WTC11 (cell line): ENCODE results near the gene LTK. TPM values are rescaled to one million over a fixed set of nuclear protein-coding genes. Genes with fewer than 3 reads are reported as not detected.
A peak's percentile ranks its signal among the peaks of the same experiment; 100 is the strongest.

Experiments used
- ATAC-seq: fragments of 200-7000 bp; cut with Tn5 transposase; 2 replicates; pipeline ENCODE4 v1.10.0; 2021; ENCODE audit warnings: mild to moderate bottlenecking, moderate library complexity
- CTCF ChIA-PET: fragments of 300-600 bp; sonication (Branson Sonifier 250); formaldehyde crosslinking; loops from one replicate; lab custom pipeline; 2021; ENCODE audit warnings: antibody characterized with exemption; lab: Charles Lee
- POLR2A ChIA-PET: fragments of 350-600 bp; sonication (Branson Sonifier 250); formaldehyde crosslinking; loops from one replicate; lab custom pipeline; 2021; ENCODE audit warnings: antibody characterized with exemption; lab: Charles Lee
- DNase-seq: peaks from one replicate; pipeline ENCODE4 v3.0.0; 2021; ENCODE audit warnings: low spot score
- H3K27ac Mint-ChIP-seq: 2 replicates; pipeline ENCODE4 v1.8.0; 2021; ENCODE audit warnings: mixed read lengths
- H3K27me3 Mint-ChIP-seq: 2 replicates; pipeline ENCODE4 v1.8.0; 2021; ENCODE audit warnings: low read depth, mild to moderate bottlenecking, moderate library complexity, mixed read lengths
- H3K36me3 Mint-ChIP-seq: 2 replicates; pipeline ENCODE4 v1.8.0; 2021; ENCODE audit warnings: mixed read lengths
- H3K4me1 Mint-ChIP-seq: 2 replicates; pipeline ENCODE4 v1.8.0; 2022; ENCODE audit warnings: mixed read lengths
- H3K4me3 Mint-ChIP-seq: 2 replicates; pipeline ENCODE4 v1.8.0; 2021; ENCODE audit warnings: mild to moderate bottlenecking, moderate library complexity, mixed read lengths
- H3K9me3 Mint-ChIP-seq: 2 replicates; pipeline ENCODE4 v1.8.0; 2021; ENCODE audit warnings: mixed read lengths
- CREB1 ChIP-seq: sonication (generic); formaldehyde crosslinking; IDR thresholded peaks from 2 replicates; pipeline ENCODE4 v1.8.0; 2023; ENCODE audit warnings: mild to moderate bottlenecking, missing genetic modification reagents
- ELF4 ChIP-seq: sonication (generic); formaldehyde crosslinking; IDR thresholded peaks from 2 replicates; pipeline ENCODE4 v1.8.1; 2022; ENCODE audit warnings: low read depth, mild to moderate bottlenecking, moderate library complexity, missing genetic modification reagents
- EMX1 ChIP-seq: fragments of 250-450 bp; sonication (Bioruptor Pico); IDR thresholded peaks from 2 replicates; pipeline ENCODE4 v1.8.0; 2021; ENCODE audit warnings: mild to moderate bottlenecking
- ETV6 ChIP-seq: sonication (generic); formaldehyde crosslinking; IDR thresholded peaks from 2 replicates; pipeline ENCODE4 v1.8.1; 2022; ENCODE audit warnings: mild to moderate bottlenecking, missing genetic modification reagents
- FOXJ3 ChIP-seq: sonication (generic); formaldehyde crosslinking; IDR thresholded peaks from 2 replicates; pipeline ENCODE4 v1.9.0; 2021; ENCODE audit warnings: missing genetic modification reagents, mild to moderate bottlenecking, borderline replicate concordance
- FOXK1 ChIP-seq: sonication (generic); formaldehyde crosslinking; IDR thresholded peaks from 2 replicates; pipeline ENCODE4 v1.8.0; 2022; ENCODE audit warnings: mild to moderate bottlenecking, moderate library complexity, missing genetic modification reagents
- HMGA2 ChIP-seq: fragments of 250-450 bp; sonication (Bioruptor Pico); IDR thresholded peaks from 2 replicates; pipeline ENCODE4 v1.4.0; 2021; ENCODE audit warnings: mild to moderate bottlenecking, moderate library complexity
- MXD4 ChIP-seq: fragments of 250-450 bp; sonication (Bioruptor Pico); IDR thresholded peaks from 2 replicates; pipeline ENCODE4 v1.8.0; 2021; ENCODE audit warnings: mild to moderate bottlenecking, moderate library complexity, borderline replicate concordance
- NFYB ChIP-seq: sonication (generic); formaldehyde crosslinking; conservative IDR thresholded peaks from 2 replicates; pipeline ENCODE4 v1.8.0; 2022; ENCODE audit warnings: low read depth, missing genetic modification reagents
- OVOL2 ChIP-seq: fragments of 250-450 bp; sonication (Bioruptor Pico); IDR thresholded peaks from 2 replicates; pipeline ENCODE4 v1.9.0; 2021; ENCODE audit warnings: mild to moderate bottlenecking, borderline replicate concordance
- TEAD4 ChIP-seq: sonication (generic); formaldehyde crosslinking; IDR thresholded peaks from 2 replicates; pipeline ENCODE4 v1.8.0; 2022; ENCODE audit warnings: mild to moderate bottlenecking, missing genetic modification reagents
- total RNA-seq: library from RNA; stranded (reverse); gene quantifications from 3 replicates; pipeline ENCODE4 v1.2.3, GENCODE V29; 2021
- TF ChIP-seq, protein P1 (sequence below): sonication (generic); formaldehyde crosslinking; IDR thresholded peaks from 2 replicates; pipeline ENCODE4 v1.8.0; 2022; ENCODE audit warnings: mild to moderate bottlenecking, missing genetic modification reagents
- TF ChIP-seq, protein P2 (sequence below): sonication (generic); formaldehyde crosslinking; conservative IDR thresholded peaks from 2 replicates; pipeline ENCODE4 v1.8.1; 2023; ENCODE audit warnings: mild to moderate bottlenecking, low read depth, missing genetic modification reagents, moderate library complexity
- TF ChIP-seq, protein P3 (sequence below): sonication (generic); formaldehyde crosslinking; conservative IDR thresholded peaks from 2 replicates; pipeline ENCODE4 v1.8.1; 2022; ENCODE audit warnings: mild to moderate bottlenecking, missing genetic modification reagents
- TF ChIP-seq, protein P4 (sequence below): sonication (generic); formaldehyde crosslinking; IDR thresholded peaks from 2 replicates; pipeline ENCODE4 v1.8.1; 2023; ENCODE audit warnings: mild to moderate bottlenecking, missing genetic modification reagents, moderate library complexity
- TF ChIP-seq, protein P5 (sequence below): sonication (generic); formaldehyde crosslinking; IDR thresholded peaks from 2 replicates; pipeline ENCODE4 v1.8.1; 2023; ENCODE audit warnings: mild to moderate bottlenecking, missing genetic modification reagents, borderline replicate concordance
- TF ChIP-seq, protein P6 (sequence below): sonication (generic); formaldehyde crosslinking; IDR thresholded peaks from 2 replicates; pipeline ENCODE4 v1.8.1; 2023; ENCODE audit warnings: mild to moderate bottlenecking, missing genetic modification reagents, moderate library complexity
- TF ChIP-seq, protein P7 (sequence below): fragments of 200-600 bp; IDR thresholded peaks from 2 replicates; pipeline ENCODE4 v1.8.0; 2022; ENCODE audit warnings: antibody characterized with exemption
- TF ChIP-seq, protein P8 (sequence below): sonication (generic); formaldehyde crosslinking; IDR thresholded peaks from 2 replicates; pipeline ENCODE4 v1.8.0; 2022; ENCODE audit warnings: mild to moderate bottlenecking, missing genetic modification reagents
- TF ChIP-seq, protein P9 (sequence below): fragments of 250-450 bp; sonication (Bioruptor Pico); IDR thresholded peaks from 2 replicates; pipeline ENCODE4 v1.8.0; 2021; ENCODE audit warnings: mild to moderate bottlenecking

LTK gene
- total RNA-seq, 1 experiment from 2014 or later: 0.66 TPM

DNA sequence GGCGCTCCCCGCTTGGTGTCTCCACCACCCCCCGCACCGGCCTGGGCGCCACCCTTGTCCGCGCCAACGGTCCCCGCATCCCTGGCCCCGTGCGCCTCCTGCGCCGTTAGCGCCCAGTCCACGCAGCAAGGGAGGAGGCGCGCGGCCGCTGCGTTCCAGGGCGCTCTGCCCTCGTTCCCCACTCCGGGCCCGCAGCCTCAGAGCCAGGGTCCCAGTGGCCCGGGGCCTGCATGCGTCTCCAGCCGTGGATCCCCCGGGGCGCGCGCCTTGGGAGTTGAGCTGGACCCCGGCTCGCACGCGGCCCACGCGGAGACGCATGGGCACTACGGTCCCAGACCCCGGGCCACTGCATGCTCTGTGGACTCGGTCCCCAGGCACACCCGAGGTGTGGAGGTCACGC lies 27.3 kb downstream of the LTK start:
- ChIA-PET POLR2A (no interaction called here), CTCF (interaction anchor here (1.8 kb wide), 1 partner anchor 20 kb away, joined by 4 read pairs; no protein-coding TSS in a partner anchor)
- TF ChIP-seq FOXJ3 (no peak), HMGA2 (CRISPR knock-in tag) (no peak), NFYB (CRISPR knock-in tag) (no peak), EMX1 (CRISPR knock-in tag) (no peak), ETV6 (CRISPR knock-in tag) (no peak), MXD4 (CRISPR knock-in tag) (no peak), OVOL2 (CRISPR knock-in tag) (no peak), TEAD4 (no peak), CREB1 (CRISPR knock-in tag) (no peak), FOXK1 (CRISPR knock-in tag) (no peak), ELF4 (CRISPR knock-in tag) (no peak)
- TF ChIP-seq, protein P1, sequence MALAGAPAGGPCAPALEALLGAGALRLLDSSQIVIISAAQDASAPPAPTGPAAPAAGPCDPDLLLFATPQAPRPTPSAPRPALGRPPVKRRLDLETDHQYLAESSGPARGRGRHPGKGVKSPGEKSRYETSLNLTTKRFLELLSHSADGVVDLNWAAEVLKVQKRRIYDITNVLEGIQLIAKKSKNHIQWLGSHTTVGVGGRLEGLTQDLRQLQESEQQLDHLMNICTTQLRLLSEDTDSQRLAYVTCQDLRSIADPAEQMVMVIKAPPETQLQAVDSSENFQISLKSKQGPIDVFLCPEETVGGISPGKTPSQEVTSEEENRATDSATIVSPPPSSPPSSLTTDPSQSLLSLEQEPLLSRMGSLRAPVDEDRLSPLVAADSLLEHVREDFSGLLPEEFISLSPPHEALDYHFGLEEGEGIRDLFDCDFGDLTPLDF: no peak
- TF ChIP-seq, protein P2, sequence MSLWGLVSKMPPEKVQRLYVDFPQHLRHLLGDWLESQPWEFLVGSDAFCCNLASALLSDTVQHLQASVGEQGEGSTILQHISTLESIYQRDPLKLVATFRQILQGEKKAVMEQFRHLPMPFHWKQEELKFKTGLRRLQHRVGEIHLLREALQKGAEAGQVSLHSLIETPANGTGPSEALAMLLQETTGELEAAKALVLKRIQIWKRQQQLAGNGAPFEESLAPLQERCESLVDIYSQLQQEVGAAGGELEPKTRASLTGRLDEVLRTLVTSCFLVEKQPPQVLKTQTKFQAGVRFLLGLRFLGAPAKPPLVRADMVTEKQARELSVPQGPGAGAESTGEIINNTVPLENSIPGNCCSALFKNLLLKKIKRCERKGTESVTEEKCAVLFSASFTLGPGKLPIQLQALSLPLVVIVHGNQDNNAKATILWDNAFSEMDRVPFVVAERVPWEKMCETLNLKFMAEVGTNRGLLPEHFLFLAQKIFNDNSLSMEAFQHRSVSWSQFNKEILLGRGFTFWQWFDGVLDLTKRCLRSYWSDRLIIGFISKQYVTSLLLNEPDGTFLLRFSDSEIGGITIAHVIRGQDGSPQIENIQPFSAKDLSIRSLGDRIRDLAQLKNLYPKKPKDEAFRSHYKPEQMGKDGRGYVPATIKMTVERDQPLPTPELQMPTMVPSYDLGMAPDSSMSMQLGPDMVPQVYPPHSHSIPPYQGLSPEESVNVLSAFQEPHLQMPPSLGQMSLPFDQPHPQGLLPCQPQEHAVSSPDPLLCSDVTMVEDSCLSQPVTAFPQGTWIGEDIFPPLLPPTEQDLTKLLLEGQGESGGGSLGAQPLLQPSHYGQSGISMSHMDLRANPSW (CRISPR knock-in tag): no peak
- TF ChIP-seq, protein P3, sequence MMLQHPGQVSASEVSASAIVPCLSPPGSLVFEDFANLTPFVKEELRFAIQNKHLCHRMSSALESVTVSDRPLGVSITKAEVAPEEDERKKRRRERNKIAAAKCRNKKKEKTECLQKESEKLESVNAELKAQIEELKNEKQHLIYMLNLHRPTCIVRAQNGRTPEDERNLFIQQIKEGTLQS (CRISPR knock-in tag): no peak
- TF ChIP-seq, protein P4, sequence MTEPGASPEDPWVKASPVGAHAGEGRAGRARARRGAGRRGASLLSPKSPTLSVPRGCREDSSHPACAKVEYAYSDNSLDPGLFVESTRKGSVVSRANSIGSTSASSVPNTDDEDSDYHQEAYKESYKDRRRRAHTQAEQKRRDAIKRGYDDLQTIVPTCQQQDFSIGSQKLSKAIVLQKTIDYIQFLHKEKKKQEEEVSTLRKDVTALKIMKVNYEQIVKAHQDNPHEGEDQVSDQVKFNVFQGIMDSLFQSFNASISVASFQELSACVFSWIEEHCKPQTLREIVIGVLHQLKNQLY (CRISPR knock-in tag): no peak
- TF ChIP-seq, protein P5, sequence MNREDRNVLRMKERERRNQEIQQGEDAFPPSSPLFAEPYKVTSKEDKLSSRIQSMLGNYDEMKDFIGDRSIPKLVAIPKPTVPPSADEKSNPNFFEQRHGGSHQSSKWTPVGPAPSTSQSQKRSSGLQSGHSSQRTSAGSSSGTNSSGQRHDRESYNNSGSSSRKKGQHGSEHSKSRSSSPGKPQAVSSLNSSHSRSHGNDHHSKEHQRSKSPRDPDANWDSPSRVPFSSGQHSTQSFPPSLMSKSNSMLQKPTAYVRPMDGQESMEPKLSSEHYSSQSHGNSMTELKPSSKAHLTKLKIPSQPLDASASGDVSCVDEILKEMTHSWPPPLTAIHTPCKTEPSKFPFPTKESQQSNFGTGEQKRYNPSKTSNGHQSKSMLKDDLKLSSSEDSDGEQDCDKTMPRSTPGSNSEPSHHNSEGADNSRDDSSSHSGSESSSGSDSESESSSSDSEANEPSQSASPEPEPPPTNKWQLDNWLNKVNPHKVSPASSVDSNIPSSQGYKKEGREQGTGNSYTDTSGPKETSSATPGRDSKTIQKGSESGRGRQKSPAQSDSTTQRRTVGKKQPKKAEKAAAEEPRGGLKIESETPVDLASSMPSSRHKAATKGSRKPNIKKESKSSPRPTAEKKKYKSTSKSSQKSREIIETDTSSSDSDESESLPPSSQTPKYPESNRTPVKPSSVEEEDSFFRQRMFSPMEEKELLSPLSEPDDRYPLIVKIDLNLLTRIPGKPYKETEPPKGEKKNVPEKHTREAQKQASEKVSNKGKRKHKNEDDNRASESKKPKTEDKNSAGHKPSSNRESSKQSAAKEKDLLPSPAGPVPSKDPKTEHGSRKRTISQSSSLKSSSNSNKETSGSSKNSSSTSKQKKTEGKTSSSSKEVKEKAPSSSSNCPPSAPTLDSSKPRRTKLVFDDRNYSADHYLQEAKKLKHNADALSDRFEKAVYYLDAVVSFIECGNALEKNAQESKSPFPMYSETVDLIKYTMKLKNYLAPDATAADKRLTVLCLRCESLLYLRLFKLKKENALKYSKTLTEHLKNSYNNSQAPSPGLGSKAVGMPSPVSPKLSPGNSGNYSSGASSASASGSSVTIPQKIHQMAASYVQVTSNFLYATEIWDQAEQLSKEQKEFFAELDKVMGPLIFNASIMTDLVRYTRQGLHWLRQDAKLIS (CRISPR knock-in tag): no peak
- TF ChIP-seq, protein P6, sequence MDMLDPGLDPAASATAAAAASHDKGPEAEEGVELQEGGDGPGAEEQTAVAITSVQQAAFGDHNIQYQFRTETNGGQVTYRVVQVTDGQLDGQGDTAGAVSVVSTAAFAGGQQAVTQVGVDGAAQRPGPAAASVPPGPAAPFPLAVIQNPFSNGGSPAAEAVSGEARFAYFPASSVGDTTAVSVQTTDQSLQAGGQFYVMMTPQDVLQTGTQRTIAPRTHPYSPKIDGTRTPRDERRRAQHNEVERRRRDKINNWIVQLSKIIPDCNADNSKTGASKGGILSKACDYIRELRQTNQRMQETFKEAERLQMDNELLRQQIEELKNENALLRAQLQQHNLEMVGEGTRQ (CRISPR knock-in tag): no peak
- TF ChIP-seq, protein P7, sequence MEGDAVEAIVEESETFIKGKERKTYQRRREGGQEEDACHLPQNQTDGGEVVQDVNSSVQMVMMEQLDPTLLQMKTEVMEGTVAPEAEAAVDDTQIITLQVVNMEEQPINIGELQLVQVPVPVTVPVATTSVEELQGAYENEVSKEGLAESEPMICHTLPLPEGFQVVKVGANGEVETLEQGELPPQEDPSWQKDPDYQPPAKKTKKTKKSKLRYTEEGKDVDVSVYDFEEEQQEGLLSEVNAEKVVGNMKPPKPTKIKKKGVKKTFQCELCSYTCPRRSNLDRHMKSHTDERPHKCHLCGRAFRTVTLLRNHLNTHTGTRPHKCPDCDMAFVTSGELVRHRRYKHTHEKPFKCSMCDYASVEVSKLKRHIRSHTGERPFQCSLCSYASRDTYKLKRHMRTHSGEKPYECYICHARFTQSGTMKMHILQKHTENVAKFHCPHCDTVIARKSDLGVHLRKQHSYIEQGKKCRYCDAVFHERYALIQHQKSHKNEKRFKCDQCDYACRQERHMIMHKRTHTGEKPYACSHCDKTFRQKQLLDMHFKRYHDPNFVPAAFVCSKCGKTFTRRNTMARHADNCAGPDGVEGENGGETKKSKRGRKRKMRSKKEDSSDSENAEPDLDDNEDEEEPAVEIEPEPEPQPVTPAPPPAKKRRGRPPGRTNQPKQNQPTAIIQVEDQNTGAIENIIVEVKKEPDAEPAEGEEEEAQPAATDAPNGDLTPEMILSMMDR: no peak
- TF ChIP-seq, protein P8, sequence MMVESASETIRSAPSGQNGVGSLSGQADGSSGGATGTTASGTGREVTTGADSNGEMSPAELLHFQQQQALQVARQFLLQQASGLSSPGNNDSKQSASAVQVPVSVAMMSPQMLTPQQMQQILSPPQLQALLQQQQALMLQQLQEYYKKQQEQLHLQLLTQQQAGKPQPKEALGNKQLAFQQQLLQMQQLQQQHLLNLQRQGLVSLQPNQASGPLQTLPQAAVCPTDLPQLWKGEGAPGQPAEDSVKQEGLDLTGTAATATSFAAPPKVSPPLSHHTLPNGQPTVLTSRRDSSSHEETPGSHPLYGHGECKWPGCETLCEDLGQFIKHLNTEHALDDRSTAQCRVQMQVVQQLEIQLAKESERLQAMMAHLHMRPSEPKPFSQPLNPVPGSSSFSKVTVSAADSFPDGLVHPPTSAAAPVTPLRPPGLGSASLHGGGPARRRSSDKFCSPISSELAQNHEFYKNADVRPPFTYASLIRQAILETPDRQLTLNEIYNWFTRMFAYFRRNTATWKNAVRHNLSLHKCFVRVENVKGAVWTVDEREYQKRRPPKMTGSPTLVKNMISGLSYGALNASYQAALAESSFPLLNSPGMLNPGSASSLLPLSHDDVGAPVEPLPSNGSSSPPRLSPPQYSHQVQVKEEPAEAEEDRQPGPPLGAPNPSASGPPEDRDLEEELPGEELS (CRISPR knock-in tag): no peak
- TF ChIP-seq, protein P9, sequence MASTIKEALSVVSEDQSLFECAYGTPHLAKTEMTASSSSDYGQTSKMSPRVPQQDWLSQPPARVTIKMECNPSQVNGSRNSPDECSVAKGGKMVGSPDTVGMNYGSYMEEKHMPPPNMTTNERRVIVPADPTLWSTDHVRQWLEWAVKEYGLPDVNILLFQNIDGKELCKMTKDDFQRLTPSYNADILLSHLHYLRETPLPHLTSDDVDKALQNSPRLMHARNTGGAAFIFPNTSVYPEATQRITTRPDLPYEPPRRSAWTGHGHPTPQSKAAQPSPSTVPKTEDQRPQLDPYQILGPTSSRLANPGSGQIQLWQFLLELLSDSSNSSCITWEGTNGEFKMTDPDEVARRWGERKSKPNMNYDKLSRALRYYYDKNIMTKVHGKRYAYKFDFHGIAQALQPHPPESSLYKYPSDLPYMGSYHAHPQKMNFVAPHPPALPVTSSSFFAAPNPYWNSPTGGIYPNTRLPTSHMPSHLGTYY: no peak
- no peak for DNase-seq
- Mint-ChIP-seq H3K4me3 (no peak overlapping the region), H3K27me3 (peaks cover 14% of the 10 kb centered on the region), H3K27ac (no peak overlapping the region), H3K4me1 (no peaks in the 10 kb centered on the region), H3K9me3 (no peaks in the 10 kb centered on the region), H3K36me3 (peaks cover 10% of the 10 kb centered on the region)
- ATAC-seq: peak; percentile 29; the same call in 1 of the 2 replicates
